Natural killer cell (primary cell): ENCODE measurements around the gene SLC2A3. TPM values are rescaled to one million over a fixed set of nuclear protein-coding genes. Genes with fewer than 3 reads are reported as not detected.
A peak's percentile ranks its signal among the peaks of the same experiment; 100 is the strongest.
"Not testable (repeated sequence)": the region's sequence is repeated elsewhere in the genome, so short reads cannot be mapped to it uniquely, and the experiment has no call there.

Source experiments
- ATAC-seq, 3 donors: fragments of 150-1000 bp in 2 of 3; fragments of 200-7000 bp in 1 of 3; cut with Tn5 transposase; 1 replicate in 1 of 3; 2 replicates in 2 of 3; pipeline ENCODE4 v1.10.0; 2021; ENCODE audit warnings: mild to moderate bottlenecking in 2 of 3, moderate library complexity in 2 of 3
- DNase-seq, 2 donors: peaks; one replicate each; pipeline versions ENCODE4 v3.0.0 to v3.0.0-alpha.2; 2013 to 2021; ENCODE audit warnings: mixed read lengths in 1 of 2
- H3K27ac ChIP-seq: one replicate; pipeline ENCODE4 v1.5.1; 2013; ENCODE audit warnings: mild to moderate bottlenecking, low read length
- H3K27me3 ChIP-seq: one replicate; pipeline ENCODE4 v1.6.1; 2013; ENCODE audit warnings: low read length; ENCODE audit not compliant: control insufficient read depth, insufficient read depth
- H3K36me3 ChIP-seq: one replicate; pipeline ENCODE4 v1.6.1; 2013; ENCODE audit warnings: low read length; ENCODE audit not compliant: control insufficient read depth, insufficient read depth
- H3K4me1 ChIP-seq: one replicate; pipeline ENCODE4 v1.6.1; 2013; ENCODE audit warnings: low read length; ENCODE audit not compliant: control insufficient read depth, insufficient read depth
- H3K4me3 ChIP-seq: one replicate; pipeline ENCODE4 v1.5.1; 2013; ENCODE audit warnings: low read length
- H3K9me3 ChIP-seq: one replicate; pipeline ENCODE4 v1.6.1; 2013; ENCODE audit warnings: low read length; ENCODE audit not compliant: control insufficient read depth, insufficient read depth
- H3K27ac Mint-ChIP-seq, 2 donors: one replicate each; pipeline ENCODE4 v1.8.0; 2022; ENCODE audit warnings: mild to moderate bottlenecking in 2 of 2, mixed read lengths in 2 of 2, moderate library complexity in 1 of 2
- H3K27me3 Mint-ChIP-seq, 2 donors: one replicate each; pipeline ENCODE4 v1.8.0; 2022; ENCODE audit warnings: low read depth in 2 of 2, mixed read lengths in 2 of 2
- H3K36me3 Mint-ChIP-seq: one replicate; pipeline ENCODE4 v1.8.0; 2022; ENCODE audit warnings: mixed read lengths
- H3K4me1 Mint-ChIP-seq, 2 donors: one replicate each; pipeline ENCODE4 v1.8.0; 2022; ENCODE audit warnings: mixed read lengths in 2 of 2
- H3K4me3 Mint-ChIP-seq: one replicate; pipeline ENCODE4 v1.8.0; 2022; ENCODE audit warnings: mild to moderate bottlenecking, moderate library complexity, mixed read lengths
- H3K9me3 Mint-ChIP-seq, 2 donors: one replicate each; pipeline ENCODE4 v1.8.0; 2022; ENCODE audit warnings: mixed read lengths in 2 of 2
- CTCF ChIP-seq: fragments of 200-600 bp; IDR thresholded peaks from one replicate; pipeline ENCODE4 v1.8.0; 2022; ENCODE audit warnings: antibody characterized with exemption
- WGBS: methylation state at CpG from one replicate; pipeline ENCODE4 v1.1.7; 2013; ENCODE audit warnings: missing lambda C conversion rate; ENCODE audit not compliant: insufficient coverage; 5-methylcytosine and 5-hydroxymethylcytosine counted together
- intact Hi-C: fragments of 100-400 bp; cut with micrococcal nuclease; formaldehyde crosslinking; loops from one replicate; pipeline ENCODE4 v1.14.2; 2022
- total RNA-seq, 4 donors: library from RNA; stranded (reverse); fragments of 120-200 nt in 1 of 4; gene quantifications; one replicate each; pipeline versions ENCODE4 v1.2.3 to v1.2.4, GENCODE V29; 2013 to 2022

Gene SLC2A3
- total RNA-seq: 100 to 1,000 TPM; 406 to 534 (median 427) TPM
- 351 TPM for total RNA-seq (2013)

DNA sequence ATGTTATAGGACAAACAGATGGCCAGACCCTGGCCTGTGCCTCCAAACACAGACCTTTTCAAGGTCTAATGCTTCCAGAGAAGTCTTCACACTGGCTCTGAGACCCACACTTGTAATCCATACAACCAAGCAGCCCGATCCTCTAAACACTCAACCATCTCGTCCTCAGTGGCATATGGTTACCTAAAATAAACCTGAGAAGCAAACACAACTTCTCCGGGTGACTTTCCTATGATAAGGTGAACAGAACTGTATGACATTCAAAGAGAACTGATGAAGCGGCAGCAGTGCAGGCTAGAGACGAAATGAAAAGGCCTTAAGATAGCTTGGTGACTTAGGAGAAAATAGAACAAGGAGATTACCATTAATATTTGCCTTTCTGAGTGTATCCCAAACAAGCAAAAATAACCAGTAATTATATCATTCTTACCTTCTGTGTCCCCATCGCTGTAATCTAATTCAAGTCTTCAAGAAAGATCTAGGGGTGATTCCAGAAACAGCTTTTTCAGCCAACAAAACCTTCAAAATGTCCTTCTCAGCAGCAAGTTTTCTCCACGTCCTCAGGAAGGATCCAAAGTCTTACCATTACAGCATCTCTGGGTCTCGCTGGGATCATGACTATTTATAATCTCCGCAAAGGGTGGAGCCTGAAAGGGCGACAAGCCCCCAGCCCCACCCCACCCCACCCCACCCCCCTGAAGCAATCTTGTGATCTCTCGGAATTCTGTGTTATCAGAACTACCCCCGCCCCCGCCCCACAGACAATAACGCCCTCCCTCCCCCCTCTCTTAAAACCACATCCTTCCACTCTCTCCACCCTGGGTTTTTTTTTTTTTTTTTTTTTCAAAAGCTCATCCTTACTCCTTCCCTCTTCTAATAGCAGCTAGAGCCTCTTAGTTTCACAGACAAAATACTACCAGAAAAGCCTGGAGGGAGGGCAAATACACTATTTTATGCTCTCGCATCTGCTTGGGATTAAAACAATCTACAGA is at the start of gene SLC2A3:
TSS of gene SLC2A3 (minus strand) at position 598 of the 992 bp plus-strand sequence. CDS start at position 445, 153 bp downstream.
- intact Hi-C loops: loop anchor here (1.0 kb wide), 2 partner anchors 24 to 91 kb away; no protein-coding TSS in a partner anchor
- Histone ChIP-seq H3K27me3 (no peaks in the 10 kb centered on the region), H3K4me3 (peak within 1 kb of the TSS; percentile 94), H3K36me3 (peaks cover 34% of the 10 kb centered on the region), H3K27ac (peak within 1 kb of the TSS; percentile 89), H3K9me3 (no peaks in the 10 kb centered on the region), H3K4me1 (peaks cover 43% of the 10 kb centered on the region)
- no peaks in the 10 kb centered on the region for H3K36me3 Mint-ChIP-seq
- WGBS: 3% methylated on average over 11 of the region's 15 CpGs
- no peaks in the 10 kb centered on the region for H3K9me3 Mint-ChIP-seq
- H3K4me1 Mint-ChIP-seq: peaks cover 16 to 17% of the 10 kb centered on the region in 2 donors
- ATAC-seq (peak; percentile 62 to 79 (median 72)), DNase-seq (peak; percentile 55 to 97)
- H3K27ac Mint-ChIP-seq: no peak within 1 kb of the TSS
- no peaks in the 10 kb centered on the region for H3K27me3 Mint-ChIP-seq
- TF ChIP-seq CTCF: no peak
- no peak within 1 kb of the TSS for H3K4me3 Mint-ChIP-seq

DNA sequence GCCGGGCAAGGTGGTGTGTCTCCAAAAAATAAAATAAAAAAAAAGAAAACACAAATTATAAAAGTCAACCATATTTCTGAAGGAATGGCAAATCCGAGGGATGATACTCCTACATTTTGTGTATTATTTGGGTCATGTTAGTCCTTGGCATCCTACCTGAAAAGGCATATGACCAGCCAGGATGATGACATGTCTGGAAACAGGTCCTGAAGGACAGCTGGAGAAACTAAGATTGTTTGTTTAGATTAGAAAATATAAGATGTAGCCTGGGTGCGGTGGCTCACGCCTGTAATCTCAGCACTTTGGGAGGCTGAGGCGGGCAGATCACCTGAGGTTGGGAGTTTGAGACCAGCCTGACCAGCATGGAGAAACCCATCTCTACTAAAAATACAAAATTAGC is 48.9 kb upstream of the SLC2A3 start:
- Mint-ChIP-seq H3K27ac (no peak overlapping the region), H3K36me3 (no peaks in the 10 kb centered on the region), H3K4me3 (no peak overlapping the region), H3K4me1 (peaks cover 3 to 4% of the 10 kb centered on the region in 2 donors), H3K27me3 (no peaks in the 10 kb centered on the region), H3K9me3 (no peaks in the 10 kb centered on the region)
- no peaks in the 10 kb centered on the region for H3K27me3 ChIP-seq
- H3K27ac ChIP-seq: no peak overlapping the region
- 93% methylated on average over 4 of the region's 5 CpGs for WGBS
- H3K36me3 ChIP-seq: no peaks in the 10 kb centered on the region
- peaks cover 4% of the 10 kb centered on the region for H3K4me1 ChIP-seq
- no peak overlapping the region for H3K4me3 ChIP-seq
- H3K9me3 ChIP-seq: no peaks in the 10 kb centered on the region
- intact Hi-C loops: no loop called here
- TF ChIP-seq CTCF: no peak
- ATAC-seq (no peak), DNase-seq (no peak)

DNA sequence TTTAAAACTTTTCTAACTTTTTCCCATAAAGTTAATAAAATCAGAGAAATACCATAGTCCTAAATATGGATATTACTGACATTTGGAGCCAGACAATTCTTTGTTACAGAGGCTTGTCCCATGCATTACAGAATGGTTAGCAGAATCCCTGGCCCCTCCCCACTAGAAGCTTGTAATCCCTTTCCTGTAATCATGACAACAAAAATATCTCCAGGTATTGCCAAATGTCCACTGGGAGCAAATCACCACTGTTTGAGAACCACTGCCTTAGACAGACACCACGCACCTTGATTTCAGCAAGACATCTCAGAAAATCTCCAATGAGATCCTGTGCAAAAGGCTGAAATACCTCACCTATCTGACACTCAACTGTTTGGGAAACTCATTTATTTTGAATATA is 47.5 kb upstream of the SLC2A3 start:
- H3K4me3 Mint-ChIP-seq, ATAC-seq, H3K27me3 ChIP-seq, H3K27me3 Mint-ChIP-seq, H3K4me1 Mint-ChIP-seq, H3K4me1 ChIP-seq, H3K27ac Mint-ChIP-seq, H3K4me3 ChIP-seq, H3K27ac ChIP-seq, H3K36me3 Mint-ChIP-seq, intact Hi-C loops, H3K36me3 ChIP-seq, H3K9me3 Mint-ChIP-seq, DNase-seq, H3K9me3 ChIP-seq: not testable (repeated sequence)
- WGBS: 93% methylated on average over 1 of the region's 1 CpG

DNA sequence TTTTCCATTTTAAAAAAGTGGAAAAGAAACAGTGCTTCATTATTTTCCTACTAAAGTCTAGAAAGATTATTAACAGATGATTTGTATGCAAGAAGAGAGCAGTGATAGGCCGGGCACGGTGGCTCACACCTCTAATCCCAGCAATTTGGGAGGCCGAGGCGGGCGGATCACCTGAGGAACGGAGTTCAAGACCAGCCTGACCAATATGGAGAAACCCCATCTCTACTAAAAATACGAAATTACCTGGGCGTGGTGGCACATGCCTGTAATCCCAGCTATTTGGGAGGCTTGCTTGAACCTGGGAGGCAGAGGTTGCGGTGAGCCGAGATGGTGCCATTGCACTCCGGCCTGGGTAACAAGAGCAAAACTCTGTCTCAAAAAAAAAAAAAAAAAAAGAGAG is 47.0 kb upstream of the SLC2A3 start:
- H3K4me3 Mint-ChIP-seq: not testable (repeated sequence)

DNA sequence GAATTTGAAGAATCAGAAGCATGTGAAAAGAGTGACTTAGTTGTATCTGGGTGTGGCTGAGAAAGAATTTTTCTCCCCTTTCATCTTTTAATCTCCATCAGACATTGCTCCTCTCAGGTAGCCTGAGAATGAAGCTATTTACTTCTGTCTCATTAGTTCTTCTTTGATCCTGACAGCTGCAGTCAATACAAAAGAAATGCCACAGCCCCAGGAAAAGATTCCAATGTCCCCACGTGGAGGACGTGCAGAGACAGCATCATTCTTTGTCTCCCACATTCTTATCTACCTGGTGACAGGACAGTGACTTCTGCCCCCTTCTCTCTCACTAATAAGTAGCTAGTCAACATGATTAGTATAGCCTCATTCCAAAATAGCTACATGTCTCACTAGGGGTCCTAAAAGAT is 46.3 kb upstream of the SLC2A3 start:
- DNase-seq, intact Hi-C loops, ATAC-seq, H3K27ac ChIP-seq, H3K27me3 ChIP-seq, H3K36me3 ChIP-seq, H3K9me3 Mint-ChIP-seq, H3K36me3 Mint-ChIP-seq, H3K4me1 ChIP-seq, H3K4me3 ChIP-seq, H3K4me1 Mint-ChIP-seq, H3K27ac Mint-ChIP-seq, H3K4me3 Mint-ChIP-seq, H3K9me3 ChIP-seq, H3K27me3 Mint-ChIP-seq: not testable (repeated sequence)
- WGBS: no CpG with 5 or more reads among the region's 2 CpGs

More for the DNA sequence above, 47.0 kb upstream of the SLC2A3 start:
- H3K27ac ChIP-seq, DNase-seq, H3K4me1 ChIP-seq, H3K27me3 Mint-ChIP-seq, H3K27ac Mint-ChIP-seq, H3K4me1 Mint-ChIP-seq, H3K27me3 ChIP-seq, intact Hi-C loops, H3K36me3 Mint-ChIP-seq, H3K9me3 Mint-ChIP-seq, H3K36me3 ChIP-seq, H3K4me3 ChIP-seq, ATAC-seq, H3K9me3 ChIP-seq: not testable (repeated sequence)
- 95% methylated on average over 11 of the region's 11 CpGs for WGBS
